ENCODE results near the gene TEKT2. TPM values are rescaled to one million over a fixed set of nuclear protein-coding genes. Genes with fewer than 3 reads are reported as not detected.

Gene TEKT2
- total RNA-seq, 4 donors from 2014 or later = not detected

GRCh38 chr1:36088265-36088576, 4.3 kb downstream of the TEKT2 start:
- no peaks in the 10 kb centered on the region for H3K27me3 ChIP-seq
- H3K4me3 ChIP-seq = peak overlapping the region; percentile 83 to 98 (median 88)
- peaks cover 0 to 37% (median 14%) of the 10 kb centered on the region in 4 donors for H3K4me1 ChIP-seq
- H3K9me3 ChIP-seq = no peaks in the 10 kb centered on the region
- peaks cover 0 to 27% (median 0%) of the 10 kb centered on the region in 3 donors for H3K36me3 ChIP-seq
- no peak for DNase-seq
- TF ChIP-seq CTCF (IDR thresholded peaks at IDR 0.05) (no peak), POLR2A (IDR thresholded peaks at IDR 0.05) (no peak)
- H3K27ac ChIP-seq = peak overlapping the region; percentile 78 to 92 (median 90)

- H3K27me3 ChIP-seq = no peaks in the 10 kb centered on the region
- no peaks in the 10 kb centered on the region for H3K9me3 ChIP-seq
- peak within 1 kb of the TSS; percentile 83 to 98 (median 88) for H3K4me3 ChIP-seq
- peaks cover 0 to 33% (median 0%) of the 10 kb centered on the region in 3 donors for H3K36me3 ChIP-seq
- TF ChIP-seq CTCF (IDR thresholded peaks at IDR 0.05) (peak; percentile 97 to 99 (median 99)), POLR2A (IDR thresholded peaks at IDR 0.05) (peak; percentile 88 to 90)
- peaks cover 0 to 35% (median 13%) of the 10 kb centered on the region in 4 donors for H3K4me1 ChIP-seq
- peak within 1 kb of the TSS; percentile 78 to 92 (median 90) for H3K27ac ChIP-seq
- peak; percentile 82 to 94 (median 93) for DNase-seq
Observed at GRCh38 chr1:36088577-36089392, 4.9 kb downstream of the TEKT2 start, which contains the start of gene ADPRS. Gene ADPRS (plus strand): TSS chr1:36088892. CDS start chr1:36088905, 13 bp downstream.

- TF ChIP-seq CTCF (IDR thresholded peaks at IDR 0.05) (no peak), POLR2A (IDR thresholded peaks at IDR 0.05) (no peak)
- peak in 2 of 3 donors; percentile 50 to 56 for DNase-seq
- Histone ChIP-seq H3K27ac (peak overlapping the region; percentile 78 to 92 (median 90)), H3K9me3 (no peaks in the 10 kb centered on the region), H3K27me3 (no peaks in the 10 kb centered on the region), H3K4me3 (peak overlapping the region; percentile 83 to 98 (median 88)), H3K36me3 (peaks cover 0 to 37% (median 0%) of the 10 kb centered on the region in 3 donors), H3K4me1 (peaks cover 0 to 27% (median 11%) of the 10 kb centered on the region in 4 donors)
Observed at GRCh38 chr1:36089393-36090121, 5.7 kb downstream of the TEKT2 start.

- no peaks in the 10 kb centered on the region for H3K27me3 ChIP-seq
- TF ChIP-seq CTCF (IDR thresholded peaks at IDR 0.05) (no peak), POLR2A (IDR thresholded peaks at IDR 0.05) (no peak)
- no peaks in the 10 kb centered on the region for H3K9me3 ChIP-seq
- DNase-seq = peak in 1 of 3 donors; percentile 29
- H3K27ac ChIP-seq = no peak overlapping the region
- peaks cover 0 to 42% (median 0%) of the 10 kb centered on the region in 3 donors for H3K36me3 ChIP-seq
- H3K4me1 ChIP-seq = peaks cover 0 to 26% (median 11%) of the 10 kb centered on the region in 4 donors
- no peak overlapping the region for H3K4me3 ChIP-seq
Observed at GRCh38 chr1:36091141-36091540, 7.2 kb downstream of the TEKT2 start.

GRCh38 chr1:36091698-36092097, 7.8 kb downstream of the TEKT2 start:
- TF ChIP-seq POLR2A (IDR thresholded peaks at IDR 0.05) (no peak), CTCF (IDR thresholded peaks at IDR 0.05) (no peak)
- Histone ChIP-seq H3K27me3 (no peaks in the 10 kb centered on the region), H3K36me3 (peaks cover 0 to 46% (median 0%) of the 10 kb centered on the region in 3 donors), H3K9me3 (no peaks in the 10 kb centered on the region), H3K4me1 (peaks cover 0 to 26% (median 11%) of the 10 kb centered on the region in 4 donors), H3K4me3 (no peak overlapping the region), H3K27ac (no peak overlapping the region)
- peak in 1 of 3 donors; percentile 40 for DNase-seq

Data from Peyer's patch (tissue), 4 donors.